ENCODE results near the gene CBLN2.

CBLN2 gene

DNA sequence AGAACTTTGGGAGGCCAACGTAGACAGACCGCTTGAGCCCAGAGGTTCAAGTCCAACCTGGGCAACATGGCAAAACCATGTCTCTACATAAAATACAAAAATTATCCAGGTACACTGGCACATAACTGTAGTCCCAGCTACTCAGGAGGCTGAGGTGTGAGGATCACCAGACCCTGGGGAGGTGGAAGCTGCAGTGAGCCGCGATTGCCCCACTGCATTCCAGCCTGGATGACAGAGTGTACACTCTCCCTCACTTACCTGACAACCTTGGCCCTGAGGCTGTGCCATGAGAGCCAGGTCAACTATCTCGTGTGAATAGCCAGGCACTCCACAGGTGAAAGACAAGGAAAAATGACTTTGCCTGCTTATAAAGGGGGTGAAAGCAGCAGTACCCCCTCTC is 39.3 kb downstream of the CBLN2 start:
- no peak for DNase-seq (ENCODE audit: low read depth)
- H3K4me3 ChIP-seq (ENCODE audit: low read depth, low read length), result no peak overlapping the region
- TF ChIP-seq, protein P1, sequence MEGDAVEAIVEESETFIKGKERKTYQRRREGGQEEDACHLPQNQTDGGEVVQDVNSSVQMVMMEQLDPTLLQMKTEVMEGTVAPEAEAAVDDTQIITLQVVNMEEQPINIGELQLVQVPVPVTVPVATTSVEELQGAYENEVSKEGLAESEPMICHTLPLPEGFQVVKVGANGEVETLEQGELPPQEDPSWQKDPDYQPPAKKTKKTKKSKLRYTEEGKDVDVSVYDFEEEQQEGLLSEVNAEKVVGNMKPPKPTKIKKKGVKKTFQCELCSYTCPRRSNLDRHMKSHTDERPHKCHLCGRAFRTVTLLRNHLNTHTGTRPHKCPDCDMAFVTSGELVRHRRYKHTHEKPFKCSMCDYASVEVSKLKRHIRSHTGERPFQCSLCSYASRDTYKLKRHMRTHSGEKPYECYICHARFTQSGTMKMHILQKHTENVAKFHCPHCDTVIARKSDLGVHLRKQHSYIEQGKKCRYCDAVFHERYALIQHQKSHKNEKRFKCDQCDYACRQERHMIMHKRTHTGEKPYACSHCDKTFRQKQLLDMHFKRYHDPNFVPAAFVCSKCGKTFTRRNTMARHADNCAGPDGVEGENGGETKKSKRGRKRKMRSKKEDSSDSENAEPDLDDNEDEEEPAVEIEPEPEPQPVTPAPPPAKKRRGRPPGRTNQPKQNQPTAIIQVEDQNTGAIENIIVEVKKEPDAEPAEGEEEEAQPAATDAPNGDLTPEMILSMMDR (conservative IDR thresholded peaks at IDR 0.05; ENCODE audit: low read depth, low read length), result no peak

DNA sequence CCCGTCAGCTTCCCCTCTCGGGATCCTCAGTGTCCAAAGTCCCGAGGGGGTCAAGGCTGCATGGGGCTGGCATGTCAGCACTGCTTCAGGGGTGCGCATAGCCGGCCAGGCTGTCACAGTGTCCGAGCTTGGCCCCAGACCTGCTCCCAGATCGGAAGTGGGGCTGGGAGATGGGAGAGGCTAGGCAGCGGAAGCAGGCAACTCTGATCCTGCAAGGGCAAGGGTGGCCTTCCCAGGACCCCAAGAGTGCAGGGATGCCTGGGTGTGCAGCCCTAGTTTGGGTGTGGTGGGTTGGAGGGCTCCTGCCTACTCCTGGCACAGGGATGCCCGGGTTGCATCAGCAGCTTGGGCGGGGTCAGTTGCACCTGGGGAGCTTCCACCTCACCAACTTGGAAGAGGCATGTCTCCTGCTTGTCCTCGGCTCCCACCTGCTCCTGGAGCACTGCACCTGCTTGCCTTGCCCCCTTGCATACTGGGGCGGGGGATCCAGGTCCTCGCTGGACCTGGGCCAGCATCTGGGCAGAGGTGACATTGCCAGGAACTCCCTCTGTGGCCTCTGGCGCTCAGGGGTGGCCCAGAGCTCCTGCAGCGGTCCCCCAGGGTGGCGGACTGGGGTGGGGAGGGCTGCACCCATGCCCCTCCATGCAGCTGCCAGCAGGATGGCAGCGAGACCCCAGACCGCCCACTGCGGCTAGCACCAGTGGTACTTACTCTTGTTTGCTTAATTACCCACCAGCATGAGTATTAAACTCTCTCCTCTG is 41.3 kb downstream of the CBLN2 start:
- TF ChIP-seq, protein P1 (conservative IDR thresholded peaks at IDR 0.05; ENCODE audit: low read depth, low read length), result no peak
- DNase-seq (ENCODE audit: low read depth), result no peak
- H3K4me3 ChIP-seq (ENCODE audit: low read depth, low read length), result no peak overlapping the region

DNA sequence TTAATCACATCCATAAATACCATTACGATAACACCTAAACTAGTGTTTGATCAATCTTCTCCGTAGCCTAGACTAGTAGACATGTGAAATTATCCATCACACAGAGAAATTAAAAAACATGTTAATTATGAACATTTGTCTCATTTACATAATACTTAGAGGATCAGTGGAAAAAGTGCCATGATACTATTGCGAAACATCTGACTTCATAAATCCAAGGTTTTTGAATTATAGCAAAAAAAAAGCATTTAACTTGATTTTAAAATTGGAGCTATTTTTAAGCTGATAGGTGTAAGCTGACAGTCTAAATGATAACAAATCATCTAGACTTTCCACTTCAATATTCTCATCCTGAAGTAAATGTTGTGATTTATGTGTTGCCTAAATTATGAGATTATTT is 51.6 kb downstream of the CBLN2 start:
- no peak overlapping the region for H3K4me3 ChIP-seq (ENCODE audit: low read depth, low read length)
- no peak for DNase-seq (ENCODE audit: low read depth)
- TF ChIP-seq, protein P1 (conservative IDR thresholded peaks at IDR 0.05; ENCODE audit: low read depth, low read length), result no peak

Measured in choroid plexus epithelial cell (primary cell).